ENCODE results near the gene SRP14. TPM values are rescaled to one million over a fixed set of nuclear protein-coding genes. Genes with fewer than 3 reads are reported as not detected.
"Not testable (repeated sequence)": the region's sequence is repeated elsewhere in the genome, so short reads cannot be mapped to it uniquely, and the experiment has no call there.

The SRP14 gene
- 337 and 421 TPM in 2 replicates for total RNA-seq (2014; rRNA removed; shearing (Covaris generic))

GRCh38 chr15:40038638-40039543 is at the start of gene SRP14:
TSS of gene SRP14 (minus strand) at chr15:40039181. CDS start at chr15:40039116, 65 bp downstream.
- DNase-seq (ENCODE audit: low spot score) = peak; percentile 94

- no peak for DNase-seq (ENCODE audit: low spot score)
Observed at GRCh38 chr15:40087991-40088928, 49.3 kb upstream of the SRP14 start.

GRCh38 chr15:40087068-40087810 is 48.3 kb upstream of the SRP14 start:
- no peak for DNase-seq (ENCODE audit: low spot score)

GRCh38 chr15:40085266-40085665 is 46.3 kb upstream of the SRP14 start:
- no peak for DNase-seq (ENCODE audit: low spot score)

GRCh38 chr15:40084650-40085049 is 45.7 kb upstream of the SRP14 start:
- DNase-seq (ENCODE audit: low spot score) = peak; percentile 80

- no peak for DNase-seq (ENCODE audit: low spot score)
Observed at GRCh38 chr15:40082195-40082883, 43.4 kb upstream of the SRP14 start.

- DNase-seq (ENCODE audit: low spot score) = peak; percentile 67
Observed at GRCh38 chr15:40081691-40082194, 42.8 kb upstream of the SRP14 start.

GRCh38 chr15:40080847-40081246 is 41.9 kb upstream of the SRP14 start:
- DNase-seq (ENCODE audit: low spot score) = no peak

- no peak for DNase-seq (ENCODE audit: low spot score)
Observed at GRCh38 chr15:40080104-40080503, 41.1 kb upstream of the SRP14 start.

GRCh38 chr15:40079456-40079855 is 40.5 kb upstream of the SRP14 start:
- no peak for DNase-seq (ENCODE audit: low spot score)

- no peak for DNase-seq (ENCODE audit: low spot score)
Observed at GRCh38 chr15:40075298-40076044, 36.5 kb upstream of the SRP14 start.

- not testable (repeated sequence) for DNase-seq (ENCODE audit: low spot score)
Observed at GRCh38 chr15:40074656-40075055, 35.7 kb upstream of the SRP14 start.

GRCh38 chr15:40073716-40074490 is 34.9 kb upstream of the SRP14 start:
- DNase-seq (ENCODE audit: low spot score) = not testable (repeated sequence)

GRCh38 chr15:40072216-40072990 is 33.4 kb upstream of the SRP14 start:
- no peak for DNase-seq (ENCODE audit: low spot score)

- no peak for DNase-seq (ENCODE audit: low spot score)
Observed at GRCh38 chr15:40070608-40071218, 31.7 kb upstream of the SRP14 start.

- no peak for DNase-seq (ENCODE audit: low spot score)
Observed at GRCh38 chr15:40070166-40070557, 31.2 kb upstream of the SRP14 start.

- peak; percentile 87 for DNase-seq (ENCODE audit: low spot score)
Observed at GRCh38 chr15:40069178-40070165, 30.5 kb upstream of the SRP14 start.
